Renal cortex interstitium (tissue), 11 donors: ENCODE data around the gene MCM3AP. TPM values are rescaled to one million over a fixed set of nuclear protein-coding genes. Genes with fewer than 3 reads are reported as not detected.
"Not testable (repeated sequence)": the region's sequence is repeated elsewhere in the genome, so short reads cannot be mapped to it uniquely, and the experiment has no call there.

Source experiments
- DNase-seq, 11 donors: peaks; one replicate each; pipeline ENCODE4 v3.0.0-alpha.2; 2013; ENCODE audit warnings: low read depth in 9 of 11, low spot score in 4 of 11; ENCODE audit errors: extremely low read depth in 1 of 11
- polyA plus RNA-seq, 3 donors: library from polyadenylated mRNA; unstranded; fragments of 120-200 nt; gene quantifications; one replicate each; pipeline ENCODE4 v1.2.1, GENCODE V29; 2013; ENCODE audit not compliant: insufficient read length in 3 of 3

MCM3AP gene
- polyA plus RNA-seq, 3 donors: 85.2 to 99.7 (median 88.7) TPM

- DNase-seq: peak; percentile 81 to 96 (median 93)
Observed at GRCh38 chr21:46228345-46229051, 56.9 kb downstream of the MCM3AP start, which contains the start of gene LSS. Gene LSS (minus strand): TSS chr21:46228774. CDS start chr21:46228745, 29 bp downstream.

DNA sequence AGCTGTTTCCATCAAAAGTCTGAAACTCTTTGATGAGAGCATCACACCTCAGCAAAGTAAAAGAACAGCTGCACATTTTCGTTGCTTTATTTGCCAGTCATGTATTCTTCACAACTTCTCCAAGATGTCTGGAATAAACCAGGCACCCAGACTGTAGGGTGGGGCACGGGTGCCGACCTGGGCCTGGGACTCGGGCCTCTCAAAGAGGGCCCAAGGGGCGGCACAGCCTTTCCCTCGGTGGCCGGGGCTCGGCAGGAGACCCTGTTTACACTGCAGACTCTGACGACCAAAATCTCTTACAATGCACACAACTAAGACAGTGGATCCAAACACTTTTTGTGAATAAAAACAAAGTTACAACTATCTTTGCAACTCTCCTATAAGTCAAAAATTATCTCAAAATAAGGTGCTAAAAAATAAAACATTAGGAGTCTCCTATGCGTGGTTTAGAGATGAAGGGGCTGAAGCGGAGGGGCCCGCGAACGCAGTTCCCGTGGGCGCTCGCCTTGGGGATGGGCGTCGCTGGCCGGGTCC lies 57.5 kb downstream of the MCM3AP start:
- DNase-seq: no peak

GRCh38 chr21:46226920-46227599 lies 58.4 kb downstream of the MCM3AP start:
- no peak for DNase-seq

GRCh38 chr21:46226146-46226545 lies 59.3 kb downstream of the MCM3AP start:
- no peak for DNase-seq

GRCh38 chr21:46223661-46224060 lies 61.8 kb downstream of the MCM3AP start:
- not testable (repeated sequence) for DNase-seq

DNA sequence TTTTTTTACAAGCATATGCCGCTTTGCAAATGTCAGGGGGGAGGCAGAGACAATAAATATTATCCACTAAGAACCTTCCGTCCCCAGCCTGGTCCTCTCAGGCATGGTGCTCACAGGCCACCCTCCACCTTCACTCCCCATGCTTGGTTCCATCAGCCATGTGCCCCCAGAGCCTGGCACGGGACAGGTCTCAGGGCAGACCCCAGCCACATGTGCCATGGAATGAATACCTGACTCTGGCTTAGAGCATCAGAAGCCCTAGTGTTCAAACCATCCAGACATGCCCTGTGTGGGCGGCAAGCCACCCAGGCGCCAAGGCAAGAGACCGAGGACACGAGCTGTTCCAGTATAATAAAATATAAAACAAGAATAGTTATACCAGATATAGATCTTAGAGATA lies 62.2 kb downstream of the MCM3AP start:
- DNase-seq: no peak

- DNase-seq: no peak
Observed at GRCh38 chr21:46222436-46223116, 62.8 kb downstream of the MCM3AP start.

DNA sequence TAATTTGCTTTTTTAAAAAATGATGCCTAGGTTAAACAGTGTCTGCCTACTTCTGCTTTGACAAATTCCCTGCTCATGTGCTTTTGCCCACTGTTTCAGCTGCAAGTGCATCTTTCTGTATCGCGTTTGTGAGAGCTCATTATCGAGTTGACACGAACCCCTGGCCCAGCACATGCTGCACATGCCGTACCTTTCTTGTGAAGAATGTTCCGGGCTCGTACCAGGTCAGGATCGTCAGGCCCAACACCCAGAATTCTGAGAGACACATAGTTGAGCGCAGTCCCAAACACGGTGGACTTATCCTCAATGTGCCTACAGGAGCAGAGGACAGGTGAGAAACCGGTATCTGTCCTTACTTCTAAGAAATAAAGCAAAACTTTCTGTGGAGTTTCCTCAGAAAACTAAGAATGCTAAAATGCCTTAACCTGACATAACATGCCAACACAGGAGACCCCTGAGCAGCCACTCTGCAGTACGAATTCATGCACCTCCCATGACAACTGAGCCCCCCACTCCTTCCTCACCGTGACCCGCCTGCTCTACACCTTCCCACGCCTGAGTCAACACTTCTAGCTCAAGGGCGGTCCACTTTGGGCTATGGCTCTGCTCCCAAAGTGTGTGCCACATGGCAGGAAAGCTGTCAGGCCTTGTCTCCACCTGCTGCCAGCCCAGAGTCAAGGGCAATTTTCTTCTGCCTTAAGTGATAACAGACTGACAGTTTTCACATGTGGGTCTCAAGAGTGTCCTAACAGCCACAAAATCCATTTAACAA lies 63.6 kb downstream of the MCM3AP start:
- DNase-seq: no peak

DNA sequence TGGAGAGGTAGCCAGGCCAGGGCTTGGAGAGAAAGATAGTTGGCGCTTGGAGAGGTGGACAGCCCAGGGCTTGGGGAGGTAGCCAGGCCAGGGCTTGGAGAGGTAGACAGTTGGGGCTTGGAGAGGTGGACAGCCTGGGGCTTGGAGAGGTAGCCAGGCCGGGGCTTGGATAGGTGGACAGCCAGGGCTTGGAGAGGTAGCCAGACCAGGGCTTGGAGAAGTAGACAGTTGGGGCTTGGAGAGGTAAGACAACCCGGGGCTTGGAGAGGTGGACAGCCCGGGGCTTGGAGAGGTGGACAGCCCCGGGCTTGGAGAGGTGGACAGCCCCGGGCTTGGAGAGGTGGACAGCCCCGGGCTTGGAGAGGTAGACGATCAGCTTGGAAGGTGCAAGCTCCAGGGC lies 64.6 kb downstream of the MCM3AP start:
- DNase-seq: no peak

DNA sequence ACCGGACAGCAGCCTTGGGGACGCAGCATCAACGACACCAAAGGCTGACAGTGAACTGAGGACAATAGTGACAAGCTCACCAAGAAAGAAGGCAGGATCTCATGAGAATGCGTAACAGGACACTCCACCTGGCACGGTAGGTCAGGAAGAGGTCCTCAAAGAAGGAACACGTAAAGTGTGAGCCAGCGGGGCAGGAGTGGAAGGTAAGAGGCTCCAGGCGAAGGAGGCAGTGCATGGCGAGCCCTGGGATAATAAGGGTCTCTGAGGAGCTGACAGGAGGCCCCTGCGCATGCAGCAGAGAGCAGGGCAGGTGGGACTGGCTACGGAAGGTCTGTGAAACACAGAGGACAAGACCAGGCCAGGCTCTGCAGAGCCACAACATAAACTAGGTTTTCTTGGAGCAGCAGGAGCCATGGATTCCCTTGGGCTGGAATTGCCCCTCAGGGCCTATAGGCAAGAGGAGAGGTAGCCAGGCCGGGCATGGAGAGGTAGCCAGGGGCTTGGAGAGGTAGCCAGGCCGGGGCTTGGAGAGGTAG lies 65.1 kb downstream of the MCM3AP start:
- DNase-seq: no peak

DNA sequence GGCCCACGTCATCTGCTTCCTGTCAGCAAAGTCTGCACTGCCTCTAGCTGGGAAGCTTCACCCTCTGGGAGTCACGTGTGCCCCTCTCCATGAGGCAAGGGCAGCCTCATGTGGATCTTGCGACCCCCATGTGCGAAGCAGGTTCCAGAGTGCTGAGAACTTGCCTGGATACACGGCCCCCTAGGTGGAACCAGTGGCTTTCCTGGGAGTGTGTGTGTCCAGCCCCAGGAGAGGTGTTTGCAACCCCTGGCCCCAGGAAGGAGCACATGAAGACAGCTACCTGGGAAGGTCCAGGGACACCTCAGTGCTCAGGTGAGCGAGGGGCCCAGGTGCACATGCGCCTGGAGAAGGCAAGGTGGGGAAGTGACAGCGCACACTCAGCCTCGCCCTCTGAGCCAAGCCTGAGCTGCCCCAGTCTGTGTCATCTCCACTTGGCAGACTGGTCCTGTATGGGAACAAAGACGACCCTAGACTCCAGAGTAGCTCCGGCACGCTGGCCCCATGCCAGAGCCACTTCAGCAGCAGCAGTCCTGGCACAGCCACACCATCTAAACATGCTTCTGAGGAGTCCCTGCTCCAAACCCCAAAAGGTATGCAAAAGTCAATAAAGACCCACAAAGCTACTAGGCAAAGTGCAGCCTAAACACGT lies 65.7 kb downstream of the MCM3AP start:
- DNase-seq: no peak

DNA sequence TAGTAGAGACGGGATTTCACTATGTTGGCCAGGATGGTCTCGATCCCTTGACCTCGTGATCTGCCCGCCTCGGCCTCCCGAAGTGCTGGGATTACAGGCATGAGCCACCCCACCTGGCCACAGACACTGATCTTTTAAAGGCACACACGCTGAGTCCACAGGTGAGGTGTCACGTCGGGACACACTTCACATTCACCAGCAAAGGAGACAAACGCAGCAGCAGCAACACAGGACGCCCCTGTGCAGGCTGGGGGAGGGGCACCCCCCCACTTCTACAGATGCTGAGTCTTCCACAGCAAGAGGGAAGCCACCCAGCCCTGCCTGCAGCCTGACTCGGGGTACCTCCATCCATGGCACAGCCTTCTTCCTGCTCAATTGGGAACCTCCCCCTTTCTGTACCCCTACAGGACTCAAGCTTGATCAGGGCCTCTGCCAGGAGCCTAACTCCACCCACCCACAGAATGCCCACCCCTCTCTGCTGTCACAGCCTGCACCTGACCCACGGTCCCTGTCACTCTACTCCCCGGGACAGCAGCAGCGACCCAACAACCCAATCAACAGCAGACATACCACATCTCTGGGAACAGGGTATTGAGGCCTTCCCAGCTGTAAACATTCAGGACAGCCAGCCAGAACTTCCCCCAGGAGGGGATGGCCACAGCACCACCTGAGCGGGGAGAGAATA lies 66.4 kb downstream of the MCM3AP start:
- DNase-seq: no peak

GRCh38 chr21:46217511-46218196 lies 67.8 kb downstream of the MCM3AP start:
- DNase-seq: no peak

- no peak for DNase-seq
Observed at GRCh38 chr21:46216132-46216747, 69.2 kb downstream of the MCM3AP start.

DNA sequence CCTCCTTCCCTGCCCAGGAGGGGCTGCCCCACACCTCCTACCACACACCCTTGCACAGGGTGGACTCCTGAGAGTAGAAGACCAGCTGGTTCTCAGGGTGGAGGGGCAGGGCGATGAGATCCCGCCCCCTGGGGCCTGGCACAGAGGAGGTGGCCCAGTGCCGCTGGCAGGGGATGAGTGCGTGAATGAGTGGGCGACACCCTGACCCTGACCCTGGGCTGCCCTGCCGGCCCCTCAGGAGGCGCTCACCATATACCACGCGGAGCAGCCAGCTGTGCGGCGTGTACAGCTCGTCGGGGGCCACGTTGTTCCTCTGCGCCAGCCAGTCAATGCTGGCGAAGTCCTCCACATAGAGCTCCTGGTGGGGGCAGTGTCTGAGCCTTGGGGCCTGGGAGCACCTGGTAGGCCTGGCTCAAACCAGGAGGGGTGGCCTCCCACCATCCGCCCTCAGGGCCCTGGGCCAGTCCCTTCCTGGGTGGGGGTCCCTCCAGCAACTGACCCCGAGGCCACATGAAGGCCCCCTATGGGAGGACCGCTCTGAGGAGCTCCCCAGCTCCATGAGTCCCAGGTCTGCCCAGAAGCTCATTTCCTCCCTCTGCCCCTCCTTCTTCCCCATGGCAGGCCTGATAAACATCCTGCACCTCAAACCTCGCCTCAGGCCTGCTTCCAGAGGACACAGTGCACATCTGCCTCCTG lies 69.8 kb downstream of the MCM3AP start:
- DNase-seq: no peak
